Calu3 (cell line): ENCODE measurements around the gene MARK3. TPM values are rescaled to one million over a fixed set of nuclear protein-coding genes. Genes with fewer than 3 reads are reported as not detected.

Source experiments
- BruUV-seq: library from RNA; stranded (reverse); fragments of 400-500 nt; replicated peaks from 2 replicates; lab custom pipeline; 2021; lab: Mats Ljungman, UMichigan
- CTCF ChIA-PET: fragments of 300-600 bp; sonication (Branson Sonifier 250); formaldehyde crosslinking; loops from one replicate; lab custom pipeline; 2022; ENCODE audit warnings: antibody characterized with exemption; lab: Charles Lee
- DNase-seq: peaks from one replicate; pipeline ENCODE4 v3.0.0; 2022
- H3K27ac Mint-ChIP-seq: one replicate; pipeline ENCODE4 v1.8.0; 2022; ENCODE audit warnings: mixed read lengths; ENCODE audit not compliant: unreplicated experiment
- H3K27me3 Mint-ChIP-seq: one replicate; pipeline ENCODE4 v1.8.0; 2022; ENCODE audit warnings: mixed read lengths; ENCODE audit not compliant: unreplicated experiment
- H3K36me3 Mint-ChIP-seq: one replicate; pipeline ENCODE4 v1.8.0; 2022; ENCODE audit warnings: mild to moderate bottlenecking, moderate library complexity, mixed read lengths; ENCODE audit not compliant: insufficient read depth, unreplicated experiment
- H3K4me1 Mint-ChIP-seq: one replicate; pipeline ENCODE4 v1.8.0; 2022; ENCODE audit warnings: mild to moderate bottlenecking, low read depth, mixed read lengths; ENCODE audit not compliant: unreplicated experiment
- H3K4me3 Mint-ChIP-seq: one replicate; pipeline ENCODE4 v1.8.0; 2022; ENCODE audit warnings: mild to moderate bottlenecking, low read depth, moderate library complexity, mixed read lengths; ENCODE audit not compliant: unreplicated experiment
- H3K9me3 Mint-ChIP-seq: one replicate; pipeline ENCODE4 v1.8.0; 2022; ENCODE audit warnings: low read depth, mixed read lengths; ENCODE audit not compliant: unreplicated experiment
- CTCF ChIP-seq: fragments of 200-600 bp; IDR thresholded peaks from one replicate; pipeline ENCODE4 v1.8.0; 2022; ENCODE audit warnings: antibody characterized with exemption; ENCODE audit not compliant: unreplicated experiment
- intact Hi-C: fragments of 100-400 bp; cut with micrococcal nuclease; formaldehyde crosslinking; loops from one replicate; pipeline ENCODE4 v1.10.0; 2022; ENCODE audit not compliant: unreplicated experiment
- total RNA-seq: library from RNA; stranded (reverse); gene quantifications from 2 replicates; pipeline ENCODE4 v1.2.3, GENCODE V29; 2022

MARK3 gene
- total RNA-seq, 1 experiment from 2014 or later: 76.0 TPM

- TSS peak; percentile 87 for BruUV-seq
These were observed 144.5 kb downstream of the MARK3 start for GRCh38 chr14:103529383-103530365.

DNA sequence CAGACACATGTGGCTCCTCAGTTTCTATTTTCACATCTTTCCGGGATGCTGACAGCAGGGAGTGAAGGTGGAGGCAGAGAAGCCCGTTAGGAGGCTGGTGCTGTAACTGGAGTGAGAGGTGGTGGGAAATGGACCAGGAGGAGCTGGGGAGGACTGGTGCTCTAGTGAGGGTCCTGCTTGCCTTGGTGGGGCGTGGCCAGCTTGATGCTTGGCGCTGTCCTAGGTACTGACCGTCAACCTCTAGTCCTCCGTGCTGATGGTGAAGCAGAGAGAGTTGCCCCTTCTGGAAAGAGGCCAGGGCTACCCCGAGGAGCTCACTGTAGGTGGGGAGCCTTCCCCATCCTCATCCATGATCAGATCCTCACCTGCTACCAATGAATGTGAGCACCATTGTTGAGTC lies 145.2 kb downstream of the MARK3 start:
- Mint-ChIP-seq H3K4me1 (peaks cover 23% of the 10 kb centered on the region), H3K36me3 (peaks cover 48% of the 10 kb centered on the region), H3K9me3 (no peaks in the 10 kb centered on the region), H3K4me3 (peak overlapping the region; percentile 74), H3K27ac (no peak overlapping the region), H3K27me3 (no peaks in the 10 kb centered on the region)
- intact Hi-C loops: no loop called here
- BruUV-seq: no TSS peak
- no peak for DNase-seq
- CTCF ChIA-PET: no interaction called here
- TF ChIP-seq CTCF: no peak

More at GRCh38 chr14:103529383-103530365, 144.5 kb downstream of the MARK3 start:
- CTCF ChIA-PET: interaction anchor here (1.7 kb wide), 1 partner anchor 10 kb away, joined by 10 read pairs; no protein-coding TSS in a partner anchor
- Mint-ChIP-seq H3K9me3 (no peaks in the 10 kb centered on the region), H3K27me3 (no peaks in the 10 kb centered on the region), H3K4me3 (peak overlapping the region; percentile 74), H3K4me1 (peaks cover 31% of the 10 kb centered on the region), H3K36me3 (peaks cover 48% of the 10 kb centered on the region), H3K27ac (peak overlapping the region; percentile 70)
- intact Hi-C loops: no loop called here
- no peak for DNase-seq
- no peak for TF ChIP-seq CTCF

DNA sequence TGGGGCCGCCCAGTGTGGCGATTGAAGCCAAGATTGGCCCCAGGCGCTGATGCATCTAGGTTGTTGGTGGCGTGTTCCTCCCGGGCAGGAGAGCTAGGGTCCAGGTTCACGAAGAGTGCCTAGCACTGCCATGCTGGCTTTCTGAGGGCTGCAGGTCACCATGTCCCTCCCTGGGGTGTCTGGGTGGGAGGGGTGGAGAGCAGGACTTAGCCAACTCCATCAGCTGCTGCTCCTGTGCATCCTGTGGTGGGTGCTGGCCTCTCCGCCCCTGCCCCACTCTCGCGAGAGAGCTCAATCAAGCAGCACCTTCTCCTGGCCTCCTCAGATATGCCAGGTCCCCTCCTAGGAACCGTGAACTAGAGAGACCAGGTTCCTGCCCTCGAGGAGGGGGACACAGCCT lies 145.6 kb downstream of the MARK3 start:
- no peak overlapping the region for H3K27ac Mint-ChIP-seq
- no peak for TF ChIP-seq CTCF
- BruUV-seq: no TSS peak
- H3K9me3 Mint-ChIP-seq: no peaks in the 10 kb centered on the region
- CTCF ChIA-PET: no interaction called here
- H3K4me3 Mint-ChIP-seq: no peak overlapping the region
- peaks cover 48% of the 10 kb centered on the region for H3K36me3 Mint-ChIP-seq
- H3K4me1 Mint-ChIP-seq: peaks cover 19% of the 10 kb centered on the region
- no peaks in the 10 kb centered on the region for H3K27me3 Mint-ChIP-seq
- intact Hi-C loops: no loop called here
- no peak for DNase-seq

GRCh38 chr14:103531421-103532215 lies 146.4 kb downstream of the MARK3 start:
- CTCF ChIA-PET: interaction anchor here (0.7 kb wide), 1 partner anchor 21 kb away, joined by 3 read pairs; no protein-coding TSS in a partner anchor
- no TSS peak for BruUV-seq
- Mint-ChIP-seq H3K36me3 (peaks cover 48% of the 10 kb centered on the region), H3K4me1 (peaks cover 16% of the 10 kb centered on the region), H3K27ac (no peak overlapping the region), H3K4me3 (no peak overlapping the region), H3K9me3 (no peaks in the 10 kb centered on the region), H3K27me3 (no peaks in the 10 kb centered on the region)
- DNase-seq: no peak
- no peak for TF ChIP-seq CTCF
- intact Hi-C loops: no loop called here
